Measurements from ENCODE around the gene ARL16. TPM values are rescaled to one million over a fixed set of nuclear protein-coding genes. Genes with fewer than 3 reads are reported as not detected.
A peak's percentile ranks its signal among the peaks of the same experiment; 100 is the strongest.

Gene ARL16
- polyA plus RNA-seq, 1 donor from 2014 or later = 156 TPM

DNA sequence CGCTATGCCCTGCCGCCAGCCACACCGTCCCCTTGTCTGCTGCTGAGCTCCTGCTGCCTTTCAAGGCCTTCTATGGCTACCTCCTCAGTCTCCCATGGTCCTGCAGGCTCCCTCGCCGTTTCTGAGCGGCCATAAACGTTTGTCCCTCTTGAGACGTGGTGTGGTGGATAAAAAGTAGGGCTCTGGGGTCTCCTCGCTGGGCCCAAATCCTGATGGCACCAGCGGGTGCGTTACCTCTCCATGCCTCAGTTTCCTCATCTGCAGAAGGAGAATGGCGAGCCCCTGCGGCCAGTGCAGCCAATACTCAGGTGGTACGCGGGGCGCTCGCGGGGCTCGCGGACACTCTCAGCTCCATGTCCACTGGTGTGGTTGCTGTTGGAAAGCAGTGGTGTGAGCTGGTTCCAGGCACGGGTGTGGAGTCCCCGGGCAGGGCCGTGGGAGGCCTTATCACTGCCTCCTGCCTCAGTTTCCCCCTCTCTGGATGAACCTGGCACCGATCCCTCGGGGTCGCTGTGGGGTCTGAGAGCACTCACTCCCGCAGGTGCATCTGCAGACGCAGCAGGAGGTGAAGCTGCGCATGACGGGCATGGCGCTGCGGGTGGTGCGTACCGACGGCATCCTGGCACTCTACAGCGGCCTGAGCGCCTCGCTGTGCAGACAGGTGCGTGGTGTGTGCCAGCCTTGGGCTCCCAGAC lies 31.0 kb upstream of the ARL16 start:
- TF ChIP-seq EP300 (conservative IDR thresholded peaks at IDR 0.05; ENCODE audit: poor library complexity, severe bottlenecking) (no peak), RAD21 (conservative IDR thresholded peaks at IDR 0.05) (no peak), POLR2AphosphoS5 (IDR thresholded peaks at IDR 0.05) (no peak), SMC3 (conservative IDR thresholded peaks at IDR 0.05; ENCODE audit: poor library complexity) (no peak), MXI1 (conservative IDR thresholded peaks at IDR 0.05; ENCODE audit: poor library complexity, severe bottlenecking) (no peak), TAF1 (IDR thresholded peaks at IDR 0.05; ENCODE audit: low read depth) (no peak), EZH2 (IDR thresholded peaks at IDR 0.05; ENCODE audit: borderline replicate concordance, insufficient read depth, low read length, poor library complexity, severe bottlenecking) (no peak)
- TF ChIP-seq, protein P1, sequence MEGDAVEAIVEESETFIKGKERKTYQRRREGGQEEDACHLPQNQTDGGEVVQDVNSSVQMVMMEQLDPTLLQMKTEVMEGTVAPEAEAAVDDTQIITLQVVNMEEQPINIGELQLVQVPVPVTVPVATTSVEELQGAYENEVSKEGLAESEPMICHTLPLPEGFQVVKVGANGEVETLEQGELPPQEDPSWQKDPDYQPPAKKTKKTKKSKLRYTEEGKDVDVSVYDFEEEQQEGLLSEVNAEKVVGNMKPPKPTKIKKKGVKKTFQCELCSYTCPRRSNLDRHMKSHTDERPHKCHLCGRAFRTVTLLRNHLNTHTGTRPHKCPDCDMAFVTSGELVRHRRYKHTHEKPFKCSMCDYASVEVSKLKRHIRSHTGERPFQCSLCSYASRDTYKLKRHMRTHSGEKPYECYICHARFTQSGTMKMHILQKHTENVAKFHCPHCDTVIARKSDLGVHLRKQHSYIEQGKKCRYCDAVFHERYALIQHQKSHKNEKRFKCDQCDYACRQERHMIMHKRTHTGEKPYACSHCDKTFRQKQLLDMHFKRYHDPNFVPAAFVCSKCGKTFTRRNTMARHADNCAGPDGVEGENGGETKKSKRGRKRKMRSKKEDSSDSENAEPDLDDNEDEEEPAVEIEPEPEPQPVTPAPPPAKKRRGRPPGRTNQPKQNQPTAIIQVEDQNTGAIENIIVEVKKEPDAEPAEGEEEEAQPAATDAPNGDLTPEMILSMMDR (IDR thresholded peaks at IDR 0.05; ENCODE audit: poor library complexity, severe bottlenecking) = no peak
- TF ChIP-seq, protein P2, sequence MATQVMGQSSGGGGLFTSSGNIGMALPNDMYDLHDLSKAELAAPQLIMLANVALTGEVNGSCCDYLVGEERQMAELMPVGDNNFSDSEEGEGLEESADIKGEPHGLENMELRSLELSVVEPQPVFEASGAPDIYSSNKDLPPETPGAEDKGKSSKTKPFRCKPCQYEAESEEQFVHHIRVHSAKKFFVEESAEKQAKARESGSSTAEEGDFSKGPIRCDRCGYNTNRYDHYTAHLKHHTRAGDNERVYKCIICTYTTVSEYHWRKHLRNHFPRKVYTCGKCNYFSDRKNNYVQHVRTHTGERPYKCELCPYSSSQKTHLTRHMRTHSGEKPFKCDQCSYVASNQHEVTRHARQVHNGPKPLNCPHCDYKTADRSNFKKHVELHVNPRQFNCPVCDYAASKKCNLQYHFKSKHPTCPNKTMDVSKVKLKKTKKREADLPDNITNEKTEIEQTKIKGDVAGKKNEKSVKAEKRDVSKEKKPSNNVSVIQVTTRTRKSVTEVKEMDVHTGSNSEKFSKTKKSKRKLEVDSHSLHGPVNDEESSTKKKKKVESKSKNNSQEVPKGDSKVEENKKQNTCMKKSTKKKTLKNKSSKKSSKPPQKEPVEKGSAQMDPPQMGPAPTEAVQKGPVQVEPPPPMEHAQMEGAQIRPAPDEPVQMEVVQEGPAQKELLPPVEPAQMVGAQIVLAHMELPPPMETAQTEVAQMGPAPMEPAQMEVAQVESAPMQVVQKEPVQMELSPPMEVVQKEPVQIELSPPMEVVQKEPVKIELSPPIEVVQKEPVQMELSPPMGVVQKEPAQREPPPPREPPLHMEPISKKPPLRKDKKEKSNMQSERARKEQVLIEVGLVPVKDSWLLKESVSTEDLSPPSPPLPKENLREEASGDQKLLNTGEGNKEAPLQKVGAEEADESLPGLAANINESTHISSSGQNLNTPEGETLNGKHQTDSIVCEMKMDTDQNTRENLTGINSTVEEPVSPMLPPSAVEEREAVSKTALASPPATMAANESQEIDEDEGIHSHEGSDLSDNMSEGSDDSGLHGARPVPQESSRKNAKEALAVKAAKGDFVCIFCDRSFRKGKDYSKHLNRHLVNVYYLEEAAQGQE (IDR thresholded peaks at IDR 0.05; ENCODE audit: borderline replicate concordance) = no peak
- Histone ChIP-seq H3K79me2 (replicated peaks; ENCODE audit: insufficient read depth, low read length) (no peaks in the 10 kb centered on the region), H3K4me2 (ENCODE audit: low read length) (no peak overlapping the region), H3K9me2 (ENCODE audit: insufficient read depth, low read length) (no peaks in the 10 kb centered on the region), H2AFZ (ENCODE audit: low read depth, low read length) (no peak overlapping the region), H3K27ac (ENCODE audit: low read length) (no peak overlapping the region), H3K9me3 (ENCODE audit: low read length) (no peaks in the 10 kb centered on the region), H3K27me3 (ENCODE audit: insufficient read depth, low read depth, low read length) (peaks cover 8% of the 10 kb centered on the region), H3K36me3 (ENCODE audit: insufficient read depth, low read length) (no peaks in the 10 kb centered on the region), H4K20me1 (ENCODE audit: insufficient read depth) (no peaks in the 10 kb centered on the region), H3K4me3 (ENCODE audit: low read length) (no peak overlapping the region), H3F3A (ENCODE audit: insufficient read depth, low read length, poor library complexity, severe bottlenecking) (no peaks in the 10 kb centered on the region), H3K9ac (ENCODE audit: low read length) (no peak overlapping the region)

DNA sequence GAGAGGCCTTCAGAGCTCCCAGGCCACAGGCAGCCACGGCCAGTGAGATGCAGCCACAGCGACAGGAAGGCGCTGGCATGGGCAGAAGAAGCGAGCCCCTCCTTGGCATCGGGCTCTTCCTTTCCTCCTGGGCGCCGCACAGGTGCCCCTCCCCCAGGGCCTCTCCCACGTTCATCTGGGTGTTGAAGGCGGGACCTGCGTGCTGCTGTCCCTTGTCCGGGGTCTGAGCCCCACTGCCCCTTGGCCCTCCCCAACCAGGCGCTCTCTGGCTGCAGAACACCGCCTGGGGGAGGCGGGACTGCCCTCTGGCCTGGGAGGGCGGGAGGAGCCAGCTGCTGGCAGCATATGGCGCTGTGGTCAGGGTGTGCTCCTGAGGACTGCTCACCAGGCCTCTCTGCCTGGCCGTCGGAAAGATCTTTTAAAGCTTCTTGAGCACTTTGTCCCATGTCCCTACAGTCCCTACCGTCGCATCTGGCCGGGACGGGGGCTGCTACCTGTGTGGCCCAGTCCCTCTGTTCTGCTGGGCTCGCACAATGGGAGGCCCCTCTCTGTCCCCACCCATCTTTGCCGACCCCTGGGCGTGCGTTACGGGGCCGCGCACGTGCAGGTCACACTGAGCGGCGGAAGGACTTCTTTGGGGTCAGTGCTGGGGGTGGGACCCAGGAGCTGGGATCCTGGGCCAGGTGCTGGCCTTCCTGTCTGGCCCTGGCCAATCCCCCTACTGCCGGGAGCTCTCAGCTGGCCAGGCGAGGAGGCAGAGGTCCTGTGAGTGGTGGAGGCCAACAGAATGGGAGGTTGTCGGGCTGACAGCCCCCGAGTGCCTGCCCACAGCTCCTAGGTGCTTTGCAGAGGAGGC lies 30.2 kb upstream of the ARL16 start:
- H3F3A ChIP-seq (ENCODE audit: insufficient read depth, low read length, poor library complexity, severe bottlenecking) = no peaks in the 10 kb centered on the region
- H3K27me3 ChIP-seq (ENCODE audit: insufficient read depth, low read depth, low read length) = peaks cover 8% of the 10 kb centered on the region
- H3K9me2 ChIP-seq (ENCODE audit: insufficient read depth, low read length) = no peaks in the 10 kb centered on the region
- no peaks in the 10 kb centered on the region for H3K9me3 ChIP-seq (ENCODE audit: low read length)
- H3K4me3 ChIP-seq (ENCODE audit: low read length) = peak overlapping the region; percentile 68
- TF ChIP-seq EZH2 (IDR thresholded peaks at IDR 0.05; ENCODE audit: borderline replicate concordance, insufficient read depth, low read length, poor library complexity, severe bottlenecking) (no peak), RAD21 (conservative IDR thresholded peaks at IDR 0.05) (no peak), EP300 (conservative IDR thresholded peaks at IDR 0.05; ENCODE audit: poor library complexity, severe bottlenecking) (no peak), SMC3 (conservative IDR thresholded peaks at IDR 0.05; ENCODE audit: poor library complexity) (no peak), MXI1 (conservative IDR thresholded peaks at IDR 0.05; ENCODE audit: poor library complexity, severe bottlenecking) (no peak), TAF1 (IDR thresholded peaks at IDR 0.05; ENCODE audit: low read depth) (no peak), POLR2AphosphoS5 (IDR thresholded peaks at IDR 0.05) (no peak)
- TF ChIP-seq, protein P1 (IDR thresholded peaks at IDR 0.05; ENCODE audit: poor library complexity, severe bottlenecking) = no peak
- TF ChIP-seq, protein P2 (IDR thresholded peaks at IDR 0.05; ENCODE audit: borderline replicate concordance) = no peak
- no peak overlapping the region for H2AFZ ChIP-seq (ENCODE audit: low read depth, low read length)
- H3K4me2 ChIP-seq (ENCODE audit: low read length) = no peak overlapping the region
- H4K20me1 ChIP-seq (ENCODE audit: insufficient read depth) = no peaks in the 10 kb centered on the region
- no peaks in the 10 kb centered on the region for H3K79me2 ChIP-seq (replicated peaks; ENCODE audit: insufficient read depth, low read length)
- H3K36me3 ChIP-seq (ENCODE audit: insufficient read depth, low read length) = no peaks in the 10 kb centered on the region
- no peak overlapping the region for H3K9ac ChIP-seq (ENCODE audit: low read length)
- H3K27ac ChIP-seq (ENCODE audit: low read length) = no peak overlapping the region

Measured in neural cell (in vitro differentiated cells).